Stimulated activated CD4-positive, alpha-beta T cell treated with anti-CD3 and anti-CD28 coated beads, Interleukin-4, amount 100 ng/mL, for 48 hours (primary cell): Measurements from ENCODE around the gene IFNL3.

ENCODE experiments used
- DNase-seq, 2 donors: peaks; one replicate each; pipeline ENCODE4 v3.0.0-alpha.2; 2020; ENCODE audit warnings: low read depth in 2 of 2

IFNL3 gene

DNA sequence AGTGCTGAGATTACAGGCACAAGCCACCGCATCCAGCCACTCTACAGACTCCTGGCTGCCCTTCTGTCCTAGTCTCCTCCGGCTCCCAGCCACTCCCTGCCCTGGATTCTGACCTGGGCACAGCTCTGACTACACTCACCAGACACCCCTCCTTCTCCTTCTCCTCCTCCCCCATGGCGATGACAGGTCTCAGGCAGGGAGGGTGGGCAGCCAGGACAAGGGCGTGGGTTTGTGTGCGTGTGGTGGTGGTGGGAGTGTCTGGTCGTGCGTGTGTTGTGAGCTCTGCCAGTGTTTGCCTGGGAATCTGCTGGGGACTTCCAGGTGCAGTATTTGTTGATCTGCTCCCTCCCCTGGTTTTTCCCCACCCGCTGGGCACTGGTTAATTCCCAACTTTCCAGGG, 51.0 kb downstream of the IFNL3 start:
- no peak for DNase-seq
